Skeletal muscle satellite cell (primary cell): ENCODE data around the gene TNS4.
A peak's percentile ranks its signal among the peaks of the same experiment; 100 is the strongest.

Experiments
- H3K27me3 ChIP-seq: 2 replicates; pipeline ENCODE4 v1.7.0; 2013; ENCODE audit warnings: low read length; ENCODE audit not compliant: control insufficient read depth, insufficient read depth
- H3K36me3 ChIP-seq: 2 replicates; pipeline ENCODE4 v1.7.0; 2013; ENCODE audit warnings: mild to moderate bottlenecking, control low read depth, low read length; ENCODE audit not compliant: insufficient read depth
- H3K4me1 ChIP-seq: 2 replicates; pipeline ENCODE4 v1.7.0; 2013; ENCODE audit warnings: low read length; ENCODE audit not compliant: control insufficient read depth, insufficient read depth
- H3K4me2 ChIP-seq: 2 replicates; pipeline ENCODE4 v1.7.0; 2013; ENCODE audit warnings: mild to moderate bottlenecking, low read length
- H3K4me3 ChIP-seq: 2 replicates; pipeline ENCODE4 v1.7.0; 2013; ENCODE audit warnings: low read length
- H3K9ac ChIP-seq: 2 replicates; pipeline ENCODE4 v1.7.0; 2013; ENCODE audit warnings: mild to moderate bottlenecking, low read depth, low read length, moderate library complexity
- H3K9me3 ChIP-seq: replicated peaks from 2 replicates; pipeline ENCODE4 v1.7.0; 2013; ENCODE audit warnings: mild to moderate bottlenecking, control low read depth, low read length

TNS4 gene

GRCh38 chr17:40522961-40523310 is 21.5 kb upstream of the TNS4 start:
- Histone ChIP-seq H3K36me3 (no peaks in the 10 kb centered on the region), H3K9ac (peak overlapping the region; percentile 80), H3K4me1 (peaks cover 47% of the 10 kb centered on the region), H3K4me3 (no peak overlapping the region), H3K9me3 (peaks cover 6% of the 10 kb centered on the region), H3K4me2 (no peak overlapping the region), H3K27me3 (no peaks in the 10 kb centered on the region)

- Histone ChIP-seq H3K9ac (peak overlapping the region; percentile 80), H3K4me1 (peaks cover 51% of the 10 kb centered on the region), H3K4me3 (no peak overlapping the region)
Observed at GRCh38 chr17:40522250-40522960, 21.0 kb upstream of the TNS4 start.

GRCh38 chr17:40520991-40521453 is 19.6 kb upstream of the TNS4 start:
- no peaks in the 10 kb centered on the region for H3K36me3 ChIP-seq
- peaks cover 64% of the 10 kb centered on the region for H3K4me1 ChIP-seq
- peak overlapping the region; percentile 36 for H3K4me3 ChIP-seq
- H3K9me3 ChIP-seq: peaks cover 6% of the 10 kb centered on the region
- peak overlapping the region; percentile 80 for H3K9ac ChIP-seq
- H3K27me3 ChIP-seq: no peaks in the 10 kb centered on the region
- H3K4me2 ChIP-seq: peak overlapping the region; percentile 47

More at GRCh38 chr17:40522250-40522960, 21.0 kb upstream of the TNS4 start:
- peak overlapping the region; percentile 47 for H3K4me2 ChIP-seq
- no peaks in the 10 kb centered on the region for H3K27me3 ChIP-seq
- no peaks in the 10 kb centered on the region for H3K36me3 ChIP-seq
- peaks cover 6% of the 10 kb centered on the region for H3K9me3 ChIP-seq

- Histone ChIP-seq H3K4me1 (peaks cover 64% of the 10 kb centered on the region), H3K9me3 (no peaks in the 10 kb centered on the region), H3K27me3 (no peaks in the 10 kb centered on the region), H3K4me2 (no peak overlapping the region), H3K4me3 (no peak overlapping the region), H3K9ac (peak overlapping the region; percentile 35), H3K36me3 (no peaks in the 10 kb centered on the region)
Observed at GRCh38 chr17:40519089-40519775, 17.8 kb upstream of the TNS4 start.

- peak overlapping the region; percentile 27 for H3K4me2 ChIP-seq
- peaks cover 64% of the 10 kb centered on the region for H3K4me1 ChIP-seq
- peak overlapping the region; percentile 35 for H3K9ac ChIP-seq
- no peaks in the 10 kb centered on the region for H3K27me3 ChIP-seq
- H3K9me3 ChIP-seq: no peaks in the 10 kb centered on the region
- no peaks in the 10 kb centered on the region for H3K36me3 ChIP-seq
- no peak overlapping the region for H3K4me3 ChIP-seq
Observed at GRCh38 chr17:40518401-40519088, 17.1 kb upstream of the TNS4 start.

GRCh38 chr17:40517981-40518380 is 16.6 kb upstream of the TNS4 start:
- Histone ChIP-seq H3K4me1 (peaks cover 64% of the 10 kb centered on the region), H3K27me3 (no peaks in the 10 kb centered on the region), H3K4me2 (peak overlapping the region; percentile 27), H3K9ac (peak overlapping the region; percentile 35), H3K36me3 (no peaks in the 10 kb centered on the region), H3K9me3 (no peaks in the 10 kb centered on the region), H3K4me3 (no peak overlapping the region)

- H3K9me3 ChIP-seq: no peaks in the 10 kb centered on the region
- H3K36me3 ChIP-seq: no peaks in the 10 kb centered on the region
- peaks cover 59% of the 10 kb centered on the region for H3K4me1 ChIP-seq
- peak overlapping the region; percentile 45 for H3K4me3 ChIP-seq
- peak overlapping the region; percentile 57 for H3K9ac ChIP-seq
- H3K4me2 ChIP-seq: peak overlapping the region; percentile 70
- H3K27me3 ChIP-seq: no peaks in the 10 kb centered on the region
Observed at GRCh38 chr17:40517286-40517662, 15.9 kb upstream of the TNS4 start.

- Histone ChIP-seq H3K4me2 (peak overlapping the region; percentile 70), H3K4me3 (peak overlapping the region; percentile 45), H3K9ac (peak overlapping the region; percentile 57), H3K36me3 (no peaks in the 10 kb centered on the region), H3K9me3 (no peaks in the 10 kb centered on the region), H3K27me3 (no peaks in the 10 kb centered on the region), H3K4me1 (peaks cover 59% of the 10 kb centered on the region)
Observed at GRCh38 chr17:40516581-40517285, 15.3 kb upstream of the TNS4 start.

GRCh38 chr17:40515491-40516041 is 14.1 kb upstream of the TNS4 start:
- peaks cover 59% of the 10 kb centered on the region for H3K4me1 ChIP-seq
- no peaks in the 10 kb centered on the region for H3K36me3 ChIP-seq
- no peak overlapping the region for H3K4me2 ChIP-seq
- no peaks in the 10 kb centered on the region for H3K9me3 ChIP-seq
- no peaks in the 10 kb centered on the region for H3K27me3 ChIP-seq
- H3K9ac ChIP-seq: no peak overlapping the region
- no peak overlapping the region for H3K4me3 ChIP-seq

GRCh38 chr17:40515011-40515410 is 13.6 kb upstream of the TNS4 start:
- no peaks in the 10 kb centered on the region for H3K27me3 ChIP-seq
- no peaks in the 10 kb centered on the region for H3K9me3 ChIP-seq
- H3K36me3 ChIP-seq: no peaks in the 10 kb centered on the region
- H3K9ac ChIP-seq: no peak overlapping the region
- H3K4me1 ChIP-seq: peaks cover 61% of the 10 kb centered on the region
- no peak overlapping the region for H3K4me3 ChIP-seq
- H3K4me2 ChIP-seq: no peak overlapping the region
